Epithelial cell of esophagus (primary cell): ENCODE results near the gene ATRIP.
A peak's percentile ranks its signal among the peaks of the same experiment; 100 is the strongest.
"Not testable (repeated sequence)": the region's sequence is repeated elsewhere in the genome, so short reads cannot be mapped to it uniquely, and the experiment has no call there.

Source experiments
- DNase-seq: peaks from one replicate; pipeline ENCODE4 v3.0.0; 2010; ENCODE audit warnings: low read depth
- H3K4me3 ChIP-seq: 2 replicates; pipeline ENCODE4 v1.5.1; 2011; ENCODE audit warnings: mild to moderate bottlenecking, low read length, control low read depth
- CTCF ChIP-seq: IDR thresholded peaks from 2 replicates; pipeline ENCODE4 v1.5.1; 2011; ENCODE audit warnings: low read depth, mild to moderate bottlenecking, low read length, control low read depth, inconsistent platforms; ENCODE audit not compliant: insufficient read depth; ENCODE audit errors: missing control alignments

Gene ATRIP

GRCh38 chr3:48472673-48472922 is 26.1 kb downstream of the ATRIP start:
- peak; percentile 67 for DNase-seq
- TF ChIP-seq CTCF = no peak
- peak overlapping the region; percentile 91 for H3K4me3 ChIP-seq

GRCh38 chr3:48472923-48473616 is 26.5 kb downstream of the ATRIP start:
- peak; percentile 86 for DNase-seq
- peak; percentile 29 for TF ChIP-seq CTCF
- peak overlapping the region; percentile 91 for H3K4me3 ChIP-seq

DNA sequence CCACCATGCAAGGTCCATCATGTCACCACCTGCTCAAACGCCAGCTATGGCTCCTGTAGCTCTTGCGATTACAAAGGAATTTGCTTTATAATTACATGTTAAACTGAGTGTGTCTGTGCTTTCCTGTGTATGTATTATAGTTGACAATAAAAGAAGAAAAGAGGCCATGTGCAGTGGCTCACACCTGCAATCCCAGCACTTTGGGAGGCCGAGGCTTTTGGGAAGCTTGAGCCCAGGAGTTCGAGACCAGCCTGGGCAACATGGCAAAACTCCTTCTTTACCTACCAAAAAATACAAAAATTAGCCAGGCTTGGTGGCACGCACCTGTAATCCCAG is 27.0 kb downstream of the ATRIP start:
- no peak overlapping the region for H3K4me3 ChIP-seq
- DNase-seq = no peak
- TF ChIP-seq CTCF = no peak

DNA sequence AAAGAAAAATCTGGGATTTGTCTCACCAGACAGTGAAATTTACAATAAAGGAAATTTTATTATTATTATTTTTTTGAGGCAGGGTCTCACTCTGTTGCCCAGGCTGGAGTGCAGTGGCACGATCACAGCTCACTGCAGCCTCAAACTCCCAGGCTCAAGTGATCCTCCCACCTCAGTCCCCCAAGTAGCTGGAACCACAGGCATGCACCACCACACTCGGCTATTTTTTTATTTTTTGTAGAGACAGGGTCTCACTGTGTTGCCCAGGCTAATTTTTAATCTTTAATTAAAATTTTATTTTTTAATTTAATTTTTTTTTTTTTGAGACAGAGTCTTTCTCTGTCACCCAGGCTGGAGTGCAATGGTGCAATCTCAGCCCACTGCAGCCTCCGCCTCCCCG is 27.5 kb downstream of the ATRIP start:
- not testable (repeated sequence) for H3K4me3 ChIP-seq, DNase-seq

GRCh38 chr3:48474619-48475018 is 28.1 kb downstream of the ATRIP start:
- H3K4me3 ChIP-seq = no peak overlapping the region
- DNase-seq = no peak

GRCh38 chr3:48475188-48475587 is 28.7 kb downstream of the ATRIP start:
- TF ChIP-seq CTCF = no peak
- no peak for DNase-seq
- no peak overlapping the region for H3K4me3 ChIP-seq

More at GRCh38 chr3:48474619-48475018, 28.1 kb downstream of the ATRIP start:
- no peak for TF ChIP-seq CTCF

DNA sequence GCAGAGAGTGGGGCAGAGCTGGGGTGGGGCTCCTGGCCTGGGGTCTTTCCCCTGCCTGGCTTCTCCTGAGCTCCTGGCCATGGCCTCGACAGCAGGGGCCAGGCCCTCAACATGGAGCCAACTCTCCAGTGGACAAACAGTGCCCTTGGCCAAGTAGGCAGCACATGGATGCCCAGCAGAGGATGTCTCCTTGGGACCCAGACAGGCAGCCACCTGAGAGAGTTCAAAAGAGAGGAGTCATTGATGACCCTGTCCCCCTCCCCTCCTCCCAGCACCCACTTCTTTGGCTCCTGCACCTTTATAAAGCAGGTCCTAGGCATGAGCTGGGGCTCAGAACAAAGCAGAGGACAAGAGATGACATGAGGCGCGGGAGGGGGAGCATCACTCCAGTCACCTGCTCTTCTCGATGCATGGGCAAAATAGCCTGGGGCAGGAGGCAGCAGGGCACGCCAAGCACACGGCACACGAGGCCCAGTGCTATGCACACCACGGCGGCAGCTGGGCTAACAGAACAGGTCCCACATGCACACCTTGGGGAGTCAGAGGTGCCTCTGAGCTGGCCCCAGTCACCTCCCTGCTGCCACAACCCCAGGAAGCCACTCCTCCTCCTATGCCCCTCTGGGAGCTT is 30.0 kb downstream of the ATRIP start:
- no peak for TF ChIP-seq CTCF
- DNase-seq = no peak
- no peak overlapping the region for H3K4me3 ChIP-seq
